ENCODE data around the gene PLA2G4F.

The PLA2G4F gene

GRCh38 chr15:42199126-42199525 lies 42.7 kb upstream of the PLA2G4F start:
- TF ChIP-seq CTCF (IDR thresholded peaks at IDR 0.05; ENCODE audit: insufficient read depth, low read length) = no peak
- TF ChIP-seq, protein P1, sequence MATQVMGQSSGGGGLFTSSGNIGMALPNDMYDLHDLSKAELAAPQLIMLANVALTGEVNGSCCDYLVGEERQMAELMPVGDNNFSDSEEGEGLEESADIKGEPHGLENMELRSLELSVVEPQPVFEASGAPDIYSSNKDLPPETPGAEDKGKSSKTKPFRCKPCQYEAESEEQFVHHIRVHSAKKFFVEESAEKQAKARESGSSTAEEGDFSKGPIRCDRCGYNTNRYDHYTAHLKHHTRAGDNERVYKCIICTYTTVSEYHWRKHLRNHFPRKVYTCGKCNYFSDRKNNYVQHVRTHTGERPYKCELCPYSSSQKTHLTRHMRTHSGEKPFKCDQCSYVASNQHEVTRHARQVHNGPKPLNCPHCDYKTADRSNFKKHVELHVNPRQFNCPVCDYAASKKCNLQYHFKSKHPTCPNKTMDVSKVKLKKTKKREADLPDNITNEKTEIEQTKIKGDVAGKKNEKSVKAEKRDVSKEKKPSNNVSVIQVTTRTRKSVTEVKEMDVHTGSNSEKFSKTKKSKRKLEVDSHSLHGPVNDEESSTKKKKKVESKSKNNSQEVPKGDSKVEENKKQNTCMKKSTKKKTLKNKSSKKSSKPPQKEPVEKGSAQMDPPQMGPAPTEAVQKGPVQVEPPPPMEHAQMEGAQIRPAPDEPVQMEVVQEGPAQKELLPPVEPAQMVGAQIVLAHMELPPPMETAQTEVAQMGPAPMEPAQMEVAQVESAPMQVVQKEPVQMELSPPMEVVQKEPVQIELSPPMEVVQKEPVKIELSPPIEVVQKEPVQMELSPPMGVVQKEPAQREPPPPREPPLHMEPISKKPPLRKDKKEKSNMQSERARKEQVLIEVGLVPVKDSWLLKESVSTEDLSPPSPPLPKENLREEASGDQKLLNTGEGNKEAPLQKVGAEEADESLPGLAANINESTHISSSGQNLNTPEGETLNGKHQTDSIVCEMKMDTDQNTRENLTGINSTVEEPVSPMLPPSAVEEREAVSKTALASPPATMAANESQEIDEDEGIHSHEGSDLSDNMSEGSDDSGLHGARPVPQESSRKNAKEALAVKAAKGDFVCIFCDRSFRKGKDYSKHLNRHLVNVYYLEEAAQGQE (IDR thresholded peaks at IDR 0.05; ENCODE audit: insufficient replicate concordance, low read depth) = no peak
- no peak for TF ChIP-seq POLR2AphosphoS5 (IDR thresholded peaks at IDR 0.05; ENCODE audit: low read depth)
- TF ChIP-seq GABPA (IDR thresholded peaks at IDR 0.05; ENCODE audit: low read depth) = no peak
- no peak for TF ChIP-seq SPI1 (IDR thresholded peaks at IDR 0.05; ENCODE audit: borderline replicate concordance, low read depth)
- Histone ChIP-seq H3K4me3 (replicated peaks; ENCODE audit: insufficient read depth, low read length) (no peak overlapping the region), H3K27ac (replicated peaks) (no peak overlapping the region), H3K27me3 (ENCODE audit: insufficient read depth, poor library complexity, severe bottlenecking) (no peaks in the 10 kb centered on the region)
- DNase-seq (ENCODE audit: low read depth in 1 of 2, low spot score in 1 of 2) = no peak

DNA sequence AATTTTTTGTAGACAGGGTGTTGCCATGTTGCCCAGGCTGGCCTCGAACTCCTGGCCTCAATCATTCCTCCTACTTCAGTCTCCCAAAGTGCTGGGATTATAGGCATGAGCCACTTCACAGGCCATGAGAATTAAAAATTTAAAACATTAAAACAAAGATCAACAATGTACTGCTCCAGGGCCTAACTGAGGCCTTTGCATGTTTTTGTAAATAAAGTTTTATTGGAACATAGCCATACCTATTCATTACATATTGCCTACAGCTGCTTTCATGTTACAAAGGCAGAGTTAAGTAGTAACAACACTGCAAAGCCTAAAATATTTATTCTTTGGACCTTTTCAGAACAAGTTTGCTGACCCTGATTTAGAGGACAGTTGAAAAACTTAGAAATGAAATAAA lies 42.1 kb upstream of the PLA2G4F start:
- Histone ChIP-seq H3K27ac (replicated peaks) (no peak overlapping the region), H3K27me3 (ENCODE audit: insufficient read depth, poor library complexity, severe bottlenecking) (no peaks in the 10 kb centered on the region), H3K4me3 (replicated peaks; ENCODE audit: insufficient read depth, low read length) (no peak overlapping the region)
- TF ChIP-seq CTCF (IDR thresholded peaks at IDR 0.05; ENCODE audit: insufficient read depth, low read length) = no peak
- no peak for TF ChIP-seq POLR2AphosphoS5 (IDR thresholded peaks at IDR 0.05; ENCODE audit: low read depth)
- TF ChIP-seq, protein P1 (IDR thresholded peaks at IDR 0.05; ENCODE audit: insufficient replicate concordance, low read depth) = no peak
- no peak for TF ChIP-seq GABPA (IDR thresholded peaks at IDR 0.05; ENCODE audit: low read depth)
- TF ChIP-seq SPI1 (IDR thresholded peaks at IDR 0.05; ENCODE audit: borderline replicate concordance, low read depth) = no peak
- no peak for DNase-seq (ENCODE audit: low read depth in 1 of 2, low spot score in 1 of 2)

GRCh38 chr15:42194513-42194912 lies 38.1 kb upstream of the PLA2G4F start:
- peak; percentile 29 to 61 for DNase-seq (ENCODE audit: low read depth in 1 of 2, low spot score in 1 of 2)
- H3K27me3 ChIP-seq (ENCODE audit: insufficient read depth, poor library complexity, severe bottlenecking) = no peaks in the 10 kb centered on the region
- no peak overlapping the region for H3K27ac ChIP-seq (replicated peaks)
- TF ChIP-seq, protein P1 (IDR thresholded peaks at IDR 0.05; ENCODE audit: insufficient replicate concordance, low read depth) = no peak
- TF ChIP-seq POLR2AphosphoS5 (IDR thresholded peaks at IDR 0.05; ENCODE audit: low read depth) (no peak), GABPA (IDR thresholded peaks at IDR 0.05; ENCODE audit: low read depth) (no peak), SPI1 (IDR thresholded peaks at IDR 0.05; ENCODE audit: borderline replicate concordance, low read depth) (no peak)
- no peak overlapping the region for H3K4me3 ChIP-seq (replicated peaks; ENCODE audit: insufficient read depth, low read length)

All from HL-60 (cell line).